ENCODE results near the gene COPG2. TPM values are rescaled to one million over a fixed set of nuclear protein-coding genes. Genes with fewer than 3 reads are reported as not detected.
"Not testable (repeated sequence)": the region's sequence is repeated elsewhere in the genome, so short reads cannot be mapped to it uniquely, and the experiment has no call there.

COPG2 gene
- polyA plus RNA-seq, 1 donor from 2014 or later: 37.9 TPM

GRCh38 chr7:130692396-130692795 lies 23.8 kb upstream of the COPG2 start:
- not testable (repeated sequence) for H3K27ac ChIP-seq (ENCODE audit: low read length); H3F3A ChIP-seq (ENCODE audit: insufficient read depth, low read length, poor library complexity, severe bottlenecking); H3K36me3 ChIP-seq (ENCODE audit: insufficient read depth, low read length); H3K4me3 ChIP-seq (ENCODE audit: low read length); H4K20me1 ChIP-seq (ENCODE audit: insufficient read depth); H3K9ac ChIP-seq (ENCODE audit: low read length); H3K9me3 ChIP-seq (ENCODE audit: low read length); H2AFZ ChIP-seq (ENCODE audit: low read depth, low read length); H3K27me3 ChIP-seq (ENCODE audit: insufficient read depth, low read depth, low read length); H3K9me2 ChIP-seq (ENCODE audit: insufficient read depth, low read length); H3K79me2 ChIP-seq (replicated peaks; ENCODE audit: insufficient read depth, low read length); H3K4me2 ChIP-seq (ENCODE audit: low read length)

- no peaks in the 10 kb centered on the region for H3K79me2 ChIP-seq (replicated peaks; ENCODE audit: insufficient read depth, low read length)
- no peaks in the 10 kb centered on the region for H3K9me2 ChIP-seq (ENCODE audit: insufficient read depth, low read length)
- H3K9me3 ChIP-seq (ENCODE audit: low read length): no peaks in the 10 kb centered on the region
- no peaks in the 10 kb centered on the region for H4K20me1 ChIP-seq (ENCODE audit: insufficient read depth)
- no peak overlapping the region for H3K4me3 ChIP-seq (ENCODE audit: low read length)
- H3F3A ChIP-seq (ENCODE audit: insufficient read depth, low read length, poor library complexity, severe bottlenecking): no peaks in the 10 kb centered on the region
- H3K27me3 ChIP-seq (ENCODE audit: insufficient read depth, low read depth, low read length): no peaks in the 10 kb centered on the region
- H3K4me2 ChIP-seq (ENCODE audit: low read length): no peak overlapping the region
- H3K36me3 ChIP-seq (ENCODE audit: insufficient read depth, low read length): no peaks in the 10 kb centered on the region
- no peak overlapping the region for H3K27ac ChIP-seq (ENCODE audit: low read length)
- TF ChIP-seq CTCF (IDR thresholded peaks at IDR 0.05; ENCODE audit: poor library complexity, severe bottlenecking): no peak
- no peak for TF ChIP-seq POLR2AphosphoS5 (IDR thresholded peaks at IDR 0.05)
- no peak for TF ChIP-seq EP300 (conservative IDR thresholded peaks at IDR 0.05; ENCODE audit: poor library complexity, severe bottlenecking)
- no peak for TF ChIP-seq RAD21 (conservative IDR thresholded peaks at IDR 0.05)
- no peak for TF ChIP-seq SMC3 (conservative IDR thresholded peaks at IDR 0.05; ENCODE audit: poor library complexity)
- TF ChIP-seq EZH2 (IDR thresholded peaks at IDR 0.05; ENCODE audit: borderline replicate concordance, insufficient read depth, low read length, poor library complexity, severe bottlenecking): no peak
- TF ChIP-seq TAF1 (IDR thresholded peaks at IDR 0.05; ENCODE audit: low read depth): no peak
- no peak for TF ChIP-seq MXI1 (conservative IDR thresholded peaks at IDR 0.05; ENCODE audit: poor library complexity, severe bottlenecking)
- no peak for TF ChIP-seq REST (IDR thresholded peaks at IDR 0.05; ENCODE audit: borderline replicate concordance)
- H3K9ac ChIP-seq (ENCODE audit: low read length): no peak overlapping the region
- H2AFZ ChIP-seq (ENCODE audit: low read depth, low read length): no peak overlapping the region
Observed at GRCh38 chr7:130689683-130690082, 21.1 kb upstream of the COPG2 start.

- no peaks in the 10 kb centered on the region for H3K79me2 ChIP-seq (replicated peaks; ENCODE audit: insufficient read depth, low read length)
- no peaks in the 10 kb centered on the region for H4K20me1 ChIP-seq (ENCODE audit: insufficient read depth)
- H3K9ac ChIP-seq (ENCODE audit: low read length): no peak overlapping the region
- H3K36me3 ChIP-seq (ENCODE audit: insufficient read depth, low read length): no peaks in the 10 kb centered on the region
- no peaks in the 10 kb centered on the region for H3F3A ChIP-seq (ENCODE audit: insufficient read depth, low read length, poor library complexity, severe bottlenecking)
- TF ChIP-seq MXI1 (conservative IDR thresholded peaks at IDR 0.05; ENCODE audit: poor library complexity, severe bottlenecking) (no peak), EZH2 (IDR thresholded peaks at IDR 0.05; ENCODE audit: borderline replicate concordance, insufficient read depth, low read length, poor library complexity, severe bottlenecking) (no peak), EP300 (conservative IDR thresholded peaks at IDR 0.05; ENCODE audit: poor library complexity, severe bottlenecking) (no peak), CTCF (IDR thresholded peaks at IDR 0.05; ENCODE audit: poor library complexity, severe bottlenecking) (no peak), RAD21 (conservative IDR thresholded peaks at IDR 0.05) (no peak), TAF1 (IDR thresholded peaks at IDR 0.05; ENCODE audit: low read depth) (no peak), SMC3 (conservative IDR thresholded peaks at IDR 0.05; ENCODE audit: poor library complexity) (no peak), POLR2AphosphoS5 (IDR thresholded peaks at IDR 0.05) (no peak), REST (IDR thresholded peaks at IDR 0.05; ENCODE audit: borderline replicate concordance) (no peak)
- no peak overlapping the region for H3K4me3 ChIP-seq (ENCODE audit: low read length)
- H2AFZ ChIP-seq (ENCODE audit: low read depth, low read length): no peak overlapping the region
- H3K9me2 ChIP-seq (ENCODE audit: insufficient read depth, low read length): no peaks in the 10 kb centered on the region
- no peak overlapping the region for H3K27ac ChIP-seq (ENCODE audit: low read length)
- H3K9me3 ChIP-seq (ENCODE audit: low read length): no peaks in the 10 kb centered on the region
- H3K27me3 ChIP-seq (ENCODE audit: insufficient read depth, low read depth, low read length): no peaks in the 10 kb centered on the region
- no peak overlapping the region for H3K4me2 ChIP-seq (ENCODE audit: low read length)
Observed at GRCh38 chr7:130683026-130683425, 14.5 kb upstream of the COPG2 start.
